K562 treated with DMSO at 1 percent for 12 hours (cell line): Measurements from ENCODE around the gene CCNF. TPM values are rescaled to one million over a fixed set of nuclear protein-coding genes. Genes with fewer than 3 reads are reported as not detected.

Experiments
- total RNA-seq: library from RNA; unstranded; fragments of 300-600 nt; gene quantifications from 2 replicates; pipeline ENCODE4 v1.2.3, GENCODE V29; 2022; ENCODE audit not compliant: insufficient read depth

The CCNF gene
- total RNA-seq, result 22.7 and 45.3 TPM in 2 replicates

GRCh38 chr16:2429034-2429770 is at the start of gene CCNF:
Gene CCNF, plus strand, starts transcription at chr16:2429447. Its CDS starts 35 bp downstream, at chr16:2429482.

GRCh38 chr16:2459647-2460390 is 30.6 kb downstream of the CCNF start, which contains the start of gene TEDC2:
Gene TEDC2, plus strand, starts transcription at chr16:2460109. Its CDS starts 36 bp downstream, at chr16:2460145.

GRCh38 chr16:2471016-2471652 is 41.9 kb downstream of the CCNF start, which contains the start of gene NTN3:
Gene NTN3, plus strand, starts transcription at chr16:2471297. Its CDS starts 405 bp downstream, at chr16:2471702.

GRCh38 chr16:2474877-2475412 is 45.7 kb downstream of the CCNF start, which contains the start of gene TBC1D24:
Gene TBC1D24, plus strand, starts transcription at chr16:2475127. Its CDS starts 21,022 bp downstream, at chr16:2496149.

Other genes starting within 250 kb of the CCNF start
- 1.6 and 3.2 TPM in 2 replicates for gene CASKIN1, start 232.8 kb upstream of the CCNF start, total RNA-seq
- 57.4 and 63.7 TPM in 2 replicates for gene MLST8, start 224.0 kb upstream of the CCNF start, total RNA-seq
- 10.4 and 37.8 TPM in 2 replicates for gene BRICD5, start 218.6 kb upstream of the CCNF start, total RNA-seq
- 60.1 and 77.5 TPM in 2 replicates for gene PGP, start 214.6 kb upstream of the CCNF start, total RNA-seq
- gene E4F1, start 205.9 kb upstream of the CCNF start, total RNA-seq, result 30.1 and 43.9 TPM in 2 replicates
- gene DNASE1L2, start 193.0 kb upstream of the CCNF start, total RNA-seq, result 3.0 and 4.9 TPM in 2 replicates
- 331 and 485 TPM in 2 replicates for gene ECI1, start 177.9 kb upstream of the CCNF start, total RNA-seq
- 150 and 267 TPM in 2 replicates for gene RNPS1, start 161.3 kb upstream of the CCNF start, total RNA-seq
- gene ABCA3, start 88.7 kb upstream of the CCNF start, total RNA-seq, result 12.0 and 28.5 TPM in 2 replicates
- 35.6 and 43.5 TPM in 2 replicates for gene TEDC2, start 30.7 kb downstream of the CCNF start, total RNA-seq
- gene NTN3, start 41.9 kb downstream of the CCNF start, total RNA-seq, result not detected in 2 replicates
- 3.4 and 13.9 TPM in 2 replicates for gene TBC1D24, start 45.7 kb downstream of the CCNF start, total RNA-seq
- gene ATP6V0C, start 84.5 kb downstream of the CCNF start, total RNA-seq, result 460 and 473 TPM in 2 replicates
- gene AMDHD2, start 90.9 kb downstream of the CCNF start, total RNA-seq, result 31.3 and 51.9 TPM in 2 replicates
- 7.2 and 8.8 TPM in 2 replicates for gene CEMP1, start 102.0 kb downstream of the CCNF start, total RNA-seq
- gene PDPK1, start 108.6 kb downstream of the CCNF start, total RNA-seq, result 8.4 and 41.4 TPM in 2 replicates